A673 (cell line): ENCODE measurements around the gene THY1. TPM values are rescaled to one million over a fixed set of nuclear protein-coding genes. Genes with fewer than 3 reads are reported as not detected.

Experiments
- BruUV-seq: library from RNA; stranded (reverse); fragments of 400-500 nt; replicated peaks from 2 replicates; lab custom pipeline; 2021; lab: Mats Ljungman, UMichigan
- CTCF ChIA-PET: fragments of 300-600 bp; sonication (Branson Sonifier 250); formaldehyde crosslinking; loops from one replicate; lab custom pipeline; 2022; ENCODE audit warnings: antibody characterized with exemption; lab: Charles Lee
- POLR2A ChIA-PET: fragments of 300-600 bp; sonication (Branson Sonifier 250); formaldehyde crosslinking; loops from one replicate; lab custom pipeline; 2022; ENCODE audit warnings: antibody characterized with exemption; ENCODE audit not compliant: low non-redundant PET; lab: Charles Lee
- DNase-seq: peaks from one replicate; pipeline ENCODE4 v3.0.0-alpha.2; 2015; ENCODE audit warnings: low spot score
- H3K27ac ChIP-seq: fragments of 200-600 bp; sonication (generic); 2 replicates; pipeline ENCODE4 v1.5.1; 2016; ENCODE audit warnings: mixed run types, low read depth, mild to moderate bottlenecking, mixed read lengths, antibody characterized with exemption, low read length; ENCODE audit not compliant: poor library complexity, severe bottlenecking
- H3K27me3 ChIP-seq: fragments of 200-600 bp; sonication (generic); replicated peaks from 2 replicates; pipeline ENCODE4 v1.6.1; 2017; ENCODE audit warnings: mixed run types, low read depth, mild to moderate bottlenecking, mixed read lengths, antibody characterized with exemption, low read length; ENCODE audit not compliant: insufficient read depth, poor library complexity
- H3K36me3 ChIP-seq: fragments of 200-600 bp; sonication (generic); 2 replicates; pipeline ENCODE4 v1.6.1; 2016; ENCODE audit warnings: mixed run types, mild to moderate bottlenecking, mixed read lengths, antibody characterized with exemption, low read length; ENCODE audit not compliant: insufficient read depth, poor library complexity, severe bottlenecking
- H3K4me1 ChIP-seq: fragments of 200-600 bp; sonication (generic); 2 replicates; pipeline ENCODE4 v1.6.1; 2017; ENCODE audit warnings: mixed run types, mild to moderate bottlenecking, mixed read lengths, antibody characterized with exemption, low read length; ENCODE audit not compliant: insufficient read depth, poor library complexity, severe bottlenecking
- H3K4me3 ChIP-seq: fragments of 200-600 bp; sonication (generic); 2 replicates; pipeline ENCODE4 v1.5.1; 2016; ENCODE audit warnings: low read depth, mixed run types, mild to moderate bottlenecking, mixed read lengths, low read length; ENCODE audit not compliant: poor library complexity, severe bottlenecking
- H3K9me3 ChIP-seq: fragments of 200-600 bp; sonication (generic); 2 replicates; pipeline ENCODE4 v1.6.1; 2016; ENCODE audit warnings: mixed run types, low read depth, mild to moderate bottlenecking, mixed read lengths, antibody characterized with exemption, low read length; ENCODE audit not compliant: poor library complexity, severe bottlenecking
- EZH2 ChIP-seq: fragments of 200-600 bp; sonication (generic); IDR thresholded peaks from 2 replicates; pipeline ENCODE4 v1.6.1; 2017; ENCODE audit warnings: borderline replicate concordance, low read depth, mild to moderate bottlenecking, mixed read lengths, antibody characterized with exemption, low read length; ENCODE audit not compliant: poor library complexity, severe bottlenecking
- intact Hi-C: fragments of 100-400 bp; cut with micrococcal nuclease; formaldehyde crosslinking; loops from one replicate; pipeline ENCODE4 v1.10.0; 2022; ENCODE audit not compliant: unreplicated experiment
- total RNA-seq: library from RNA; stranded (reverse); gene quantifications from 2 replicates; pipeline ENCODE4 v1.2.3, GENCODE V29; 2021
- TF ChIP-seq, protein P1 (sequence below): fragments of 300-800, 200-600 bp; sonication (generic); conservative IDR thresholded peaks from 2 replicates; pipeline ENCODE4 v1.5.1; 2017; ENCODE audit warnings: low read depth, mild to moderate bottlenecking, antibody characterized with exemption, low read length, moderate library complexity, mixed read lengths

THY1 gene
- total RNA-seq, 1 experiment from 2014 or later = 187 TPM

DNA sequence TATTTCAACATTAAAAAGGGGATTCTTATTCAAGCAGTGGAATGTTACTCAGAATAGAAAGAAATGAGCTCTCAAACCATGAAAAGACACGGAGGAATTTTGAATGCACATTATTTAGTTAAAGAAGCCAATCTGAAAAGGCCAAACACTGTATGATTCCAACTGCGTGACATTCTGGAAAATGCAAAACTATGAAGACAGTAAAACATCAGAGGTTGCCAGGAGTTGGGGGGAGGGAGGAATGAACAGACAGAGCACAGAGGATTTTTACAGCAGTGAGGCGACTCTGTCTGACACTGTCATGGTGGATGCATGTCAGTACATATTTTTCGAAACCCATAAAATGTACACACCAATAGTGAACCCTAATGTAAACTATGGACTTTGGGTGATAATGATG, 22.9 kb upstream of the THY1 start:
- Histone ChIP-seq H3K36me3 (no peaks in the 10 kb centered on the region), H3K27ac (no peak overlapping the region), H3K27me3 (no peaks in the 10 kb centered on the region), H3K4me3 (no peak overlapping the region), H3K4me1 (peaks cover 5% of the 10 kb centered on the region), H3K9me3 (no peaks in the 10 kb centered on the region)
- intact Hi-C loops = no loop called here
- POLR2A ChIA-PET = no interaction called here
- no TSS peak for BruUV-seq
- TF ChIP-seq, protein P1, sequence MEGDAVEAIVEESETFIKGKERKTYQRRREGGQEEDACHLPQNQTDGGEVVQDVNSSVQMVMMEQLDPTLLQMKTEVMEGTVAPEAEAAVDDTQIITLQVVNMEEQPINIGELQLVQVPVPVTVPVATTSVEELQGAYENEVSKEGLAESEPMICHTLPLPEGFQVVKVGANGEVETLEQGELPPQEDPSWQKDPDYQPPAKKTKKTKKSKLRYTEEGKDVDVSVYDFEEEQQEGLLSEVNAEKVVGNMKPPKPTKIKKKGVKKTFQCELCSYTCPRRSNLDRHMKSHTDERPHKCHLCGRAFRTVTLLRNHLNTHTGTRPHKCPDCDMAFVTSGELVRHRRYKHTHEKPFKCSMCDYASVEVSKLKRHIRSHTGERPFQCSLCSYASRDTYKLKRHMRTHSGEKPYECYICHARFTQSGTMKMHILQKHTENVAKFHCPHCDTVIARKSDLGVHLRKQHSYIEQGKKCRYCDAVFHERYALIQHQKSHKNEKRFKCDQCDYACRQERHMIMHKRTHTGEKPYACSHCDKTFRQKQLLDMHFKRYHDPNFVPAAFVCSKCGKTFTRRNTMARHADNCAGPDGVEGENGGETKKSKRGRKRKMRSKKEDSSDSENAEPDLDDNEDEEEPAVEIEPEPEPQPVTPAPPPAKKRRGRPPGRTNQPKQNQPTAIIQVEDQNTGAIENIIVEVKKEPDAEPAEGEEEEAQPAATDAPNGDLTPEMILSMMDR = no peak
- no peak for TF ChIP-seq EZH2
- DNase-seq = no peak
- CTCF ChIA-PET = no interaction called here

- no peak for DNase-seq
- H3K4me3 ChIP-seq = no peak overlapping the region
- TF ChIP-seq, protein P1 = no peak
- no peak for TF ChIP-seq EZH2
- POLR2A ChIA-PET = no interaction called here
- no peaks in the 10 kb centered on the region for H3K9me3 ChIP-seq
- intact Hi-C loops = no loop called here
- CTCF ChIA-PET = no interaction called here
- H3K36me3 ChIP-seq = no peaks in the 10 kb centered on the region
- no TSS peak for BruUV-seq
- no peaks in the 10 kb centered on the region for H3K27me3 ChIP-seq
- H3K4me1 ChIP-seq = peaks cover 5% of the 10 kb centered on the region
- H3K27ac ChIP-seq = no peak overlapping the region
Measured at GRCh38 chr11:119445379-119445778, 22.4 kb upstream of the THY1 start.

GRCh38 chr11:119441898-119442243, 18.9 kb upstream of the THY1 start:
- DNase-seq = no peak
- BruUV-seq = no TSS peak
- Histone ChIP-seq H3K4me3 (no peak overlapping the region), H3K27me3 (no peaks in the 10 kb centered on the region), H3K27ac (no peak overlapping the region), H3K36me3 (no peaks in the 10 kb centered on the region), H3K4me1 (no peaks in the 10 kb centered on the region), H3K9me3 (no peaks in the 10 kb centered on the region)
- intact Hi-C loops = no loop called here
- CTCF ChIA-PET = no interaction called here
- POLR2A ChIA-PET = no interaction called here
- TF ChIP-seq, protein P1 = no peak
- no peak for TF ChIP-seq EZH2
